GM19395 (cell line): Measurements from ENCODE around the gene ZBTB22.
A peak's percentile ranks its signal among the peaks of the same experiment; 100 is the strongest.

Experiments
- ATAC-seq: cut with Tn5 transposase; IDR thresholded peaks from one replicate; pipeline ENCODE4 v1.9.1; 2021; ENCODE audit warnings: mild to moderate bottlenecking, moderate library complexity; ENCODE audit not compliant: unreplicated experiment

Gene ZBTB22

DNA sequence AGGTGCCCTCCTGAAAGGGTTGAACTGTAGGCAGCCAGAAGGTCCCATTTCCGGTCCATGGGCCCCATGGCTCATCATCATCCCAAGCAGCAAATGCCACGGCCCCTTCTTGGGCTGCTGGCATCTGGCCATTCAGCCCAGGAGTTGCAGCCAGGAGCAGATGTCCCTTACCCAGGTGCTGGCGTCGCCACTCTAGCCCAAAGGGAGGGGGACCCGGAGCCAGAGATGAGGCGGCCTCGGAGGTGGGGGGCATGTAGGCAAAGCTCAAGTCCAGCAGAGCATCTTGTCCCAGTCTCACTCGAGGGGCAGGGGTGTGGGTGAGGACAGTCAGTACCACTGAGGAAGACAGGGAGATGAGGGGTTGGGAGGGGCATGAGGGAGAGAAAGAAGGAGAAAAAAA is 12.5 kb downstream of the ZBTB22 start:
- no peak for ATAC-seq

DNA sequence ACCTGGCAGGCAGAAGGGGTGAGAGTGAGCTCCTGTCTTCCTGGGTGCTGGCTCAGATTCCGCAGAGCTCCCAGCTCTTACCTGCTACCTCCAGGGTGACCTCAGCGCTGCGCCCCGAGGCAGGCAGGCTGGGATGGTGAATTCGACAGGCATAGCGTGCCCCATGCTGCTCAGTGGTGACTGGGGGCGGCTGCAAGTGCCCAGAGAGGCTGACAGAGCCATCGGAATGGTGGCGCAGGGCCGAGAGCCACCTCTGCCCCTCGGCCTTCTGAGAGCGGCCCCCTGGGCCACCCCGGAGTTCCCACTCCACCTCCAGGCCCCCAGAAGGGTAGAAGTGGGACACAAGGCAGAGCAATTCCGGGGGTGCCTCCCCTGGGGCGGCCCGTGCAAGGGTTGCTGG is 13.3 kb downstream of the ZBTB22 start:
- no peak for ATAC-seq

DNA sequence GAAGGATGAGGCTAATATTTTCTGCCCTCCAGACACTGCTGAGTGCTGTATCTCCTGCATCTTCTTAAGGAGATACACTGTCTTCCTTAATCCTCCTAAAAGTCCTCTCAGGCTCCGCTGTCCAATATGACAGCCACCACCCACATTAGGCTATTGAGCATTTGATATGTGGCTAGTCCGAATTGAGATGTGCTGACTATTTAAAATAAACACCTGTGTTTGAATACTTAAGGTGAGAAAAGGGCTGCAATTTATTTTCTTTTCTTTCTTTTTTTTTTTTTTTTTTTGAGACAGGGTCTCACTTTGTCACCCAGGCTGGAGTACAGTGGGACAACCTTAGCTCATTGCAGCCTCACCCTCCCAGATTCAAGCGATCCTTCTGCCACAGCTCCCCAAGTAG is 15.7 kb downstream of the ZBTB22 start:
- ATAC-seq, result no peak

DNA sequence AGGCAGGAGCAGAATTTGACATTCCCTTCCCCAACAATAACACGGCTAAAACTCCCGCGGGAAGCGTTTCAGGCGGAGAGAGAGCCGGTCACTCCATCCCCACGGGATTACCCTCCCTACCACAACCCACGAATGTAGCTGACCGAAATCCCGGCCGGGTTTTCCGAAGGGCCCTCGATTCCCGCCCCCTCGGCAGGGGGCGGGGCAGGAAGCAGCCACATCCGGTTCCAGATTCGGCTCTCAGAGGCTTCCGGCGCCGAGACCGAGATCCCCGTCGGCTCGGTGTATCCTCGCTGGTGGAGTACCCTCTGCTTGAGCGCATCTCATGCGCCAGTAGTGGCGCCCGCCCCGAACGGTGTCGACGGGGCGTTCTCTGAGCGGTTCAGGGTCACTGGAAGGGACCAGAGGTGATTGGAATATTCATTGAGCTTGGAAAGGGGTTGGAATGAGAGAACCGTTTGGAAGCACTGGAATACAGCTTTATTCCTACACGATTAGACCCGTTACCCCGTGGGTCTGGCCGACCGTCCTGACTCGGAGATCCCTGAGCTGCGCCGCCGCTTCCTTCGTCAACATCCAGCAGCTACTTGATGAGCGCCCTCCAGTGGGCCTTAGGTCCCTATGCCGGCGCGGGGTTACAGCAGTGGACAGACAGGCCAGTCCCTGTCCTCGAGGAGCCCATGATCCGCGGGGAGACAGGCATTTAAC is 18.2 kb downstream of the ZBTB22 start:
- peak; percentile 73 for ATAC-seq

DNA sequence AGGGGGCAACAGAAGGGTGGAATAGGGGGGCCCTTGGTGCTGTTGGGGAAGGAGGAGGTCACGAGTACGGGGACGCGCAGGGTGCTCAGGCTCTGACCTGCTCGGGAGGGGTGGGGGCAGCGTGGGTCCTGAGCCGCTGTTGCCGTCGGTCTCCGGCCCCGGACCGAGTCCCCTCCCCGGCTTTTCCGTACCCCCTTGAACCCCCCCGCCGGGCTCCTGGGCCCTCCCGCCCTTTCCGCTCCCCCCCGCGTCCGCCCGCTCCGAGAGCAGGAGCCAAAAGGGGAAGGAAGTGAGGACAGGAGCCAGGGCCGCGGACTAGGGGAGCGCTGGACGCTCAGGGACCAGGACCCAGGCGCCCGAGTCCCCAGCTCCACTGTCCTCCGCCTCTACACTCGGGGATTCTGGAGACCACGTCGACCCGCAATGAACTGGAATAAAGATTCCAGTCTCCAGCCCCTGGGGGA is 18.7 kb downstream of the ZBTB22 start, which contains the start of gene RGL2:
Gene RGL2 (minus strand): TSS at position 170 of the 464 bp plus-strand sequence. CDS start 332 bp downstream, outside the sequence.
- ATAC-seq, result peak; percentile 38

DNA sequence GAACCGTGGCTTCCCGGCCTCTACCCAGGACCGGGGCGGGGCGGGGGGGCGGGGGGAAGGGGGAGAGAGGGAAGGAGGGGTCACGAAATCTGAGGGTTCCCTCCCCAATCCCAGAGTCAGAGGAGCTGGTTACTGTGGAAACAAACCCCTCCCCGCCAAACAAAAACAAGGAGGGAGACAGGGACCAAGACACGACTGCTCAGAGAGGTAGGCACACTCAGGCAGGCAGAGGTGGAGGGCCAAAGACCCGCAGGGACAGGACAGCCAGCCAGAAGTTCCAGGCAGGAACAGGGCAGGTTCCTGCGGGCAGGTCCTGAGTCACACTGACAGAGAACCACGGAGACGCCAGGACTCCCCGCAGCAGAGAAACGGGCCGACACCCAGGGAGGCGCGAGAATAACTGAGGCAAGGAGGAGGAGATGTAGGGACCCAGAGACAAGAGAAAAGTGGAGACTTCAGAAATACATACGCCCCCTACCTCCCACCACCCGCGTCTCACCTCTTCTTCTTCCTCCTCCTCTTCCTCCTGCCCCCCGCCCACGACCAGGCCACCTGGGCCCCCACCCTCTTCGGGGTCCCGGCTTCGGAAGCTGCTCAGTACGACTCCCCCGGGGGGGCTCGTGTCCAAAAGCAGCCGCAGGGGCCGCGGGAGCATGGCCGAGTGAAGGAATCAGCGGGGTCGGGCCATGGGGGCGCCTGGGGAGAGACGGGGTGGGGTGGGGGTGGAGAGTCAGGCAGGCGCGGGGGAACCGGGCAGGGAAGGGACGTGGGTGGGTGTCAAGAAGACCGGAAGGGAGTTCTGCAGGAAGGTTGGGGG is 19.4 kb downstream of the ZBTB22 start:
- no peak for ATAC-seq

DNA sequence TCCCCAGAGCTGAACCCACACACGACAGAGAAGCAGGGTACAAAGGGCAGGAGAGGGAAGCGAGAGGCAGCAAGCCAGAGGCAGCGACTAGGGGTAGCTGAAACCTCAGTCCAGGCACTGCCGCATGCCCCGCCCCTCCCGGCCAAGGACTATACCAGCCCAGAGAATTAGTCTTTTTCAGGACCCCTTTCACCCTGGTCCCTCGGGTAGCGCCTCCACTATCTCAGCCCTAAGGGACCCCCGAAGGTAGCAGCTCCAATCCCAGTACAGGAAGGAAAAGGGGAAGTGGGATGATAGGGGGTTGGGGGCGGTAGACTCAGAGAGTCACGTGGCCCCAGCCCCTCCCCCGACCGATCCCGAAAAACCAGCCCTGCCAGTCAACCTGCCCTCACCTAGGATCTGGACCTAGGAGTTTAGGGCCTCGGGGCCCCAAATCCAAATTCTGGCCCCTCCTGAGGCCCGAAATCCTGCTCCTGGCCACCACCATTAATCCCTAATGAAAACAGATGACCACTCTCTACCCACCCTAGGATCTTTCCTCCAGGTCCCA is 20.1 kb downstream of the ZBTB22 start:
- no peak for ATAC-seq

DNA sequence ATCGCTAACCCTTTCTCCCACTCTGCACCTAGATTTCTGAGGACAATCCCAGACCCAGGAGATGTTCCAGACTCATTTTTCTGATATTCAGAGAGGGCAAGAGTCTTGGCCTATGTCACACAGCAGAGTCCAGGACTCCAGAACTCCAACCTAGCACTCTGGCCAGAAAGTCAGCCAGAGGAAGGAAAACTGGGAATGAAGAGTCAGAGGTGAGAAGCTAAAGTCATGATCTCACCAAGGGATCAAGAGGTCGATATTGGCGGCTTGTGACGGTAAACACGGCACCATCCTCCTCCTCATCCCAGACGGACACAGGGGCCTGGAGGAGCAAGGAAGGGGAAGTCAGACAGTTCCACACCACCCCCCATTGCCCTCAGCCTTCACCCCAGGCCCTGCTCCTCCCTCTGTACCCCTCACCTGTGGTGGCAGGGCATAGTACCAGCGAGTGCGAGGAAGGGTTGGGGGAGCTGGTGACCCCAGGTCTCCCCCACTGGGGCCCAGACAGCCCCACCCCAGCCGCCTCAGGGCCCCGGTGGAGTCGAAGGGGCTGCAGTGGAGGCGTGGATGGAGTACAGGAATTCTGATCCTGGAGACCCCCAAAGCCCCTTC is 20.6 kb downstream of the ZBTB22 start:
- no peak for ATAC-seq

DNA sequence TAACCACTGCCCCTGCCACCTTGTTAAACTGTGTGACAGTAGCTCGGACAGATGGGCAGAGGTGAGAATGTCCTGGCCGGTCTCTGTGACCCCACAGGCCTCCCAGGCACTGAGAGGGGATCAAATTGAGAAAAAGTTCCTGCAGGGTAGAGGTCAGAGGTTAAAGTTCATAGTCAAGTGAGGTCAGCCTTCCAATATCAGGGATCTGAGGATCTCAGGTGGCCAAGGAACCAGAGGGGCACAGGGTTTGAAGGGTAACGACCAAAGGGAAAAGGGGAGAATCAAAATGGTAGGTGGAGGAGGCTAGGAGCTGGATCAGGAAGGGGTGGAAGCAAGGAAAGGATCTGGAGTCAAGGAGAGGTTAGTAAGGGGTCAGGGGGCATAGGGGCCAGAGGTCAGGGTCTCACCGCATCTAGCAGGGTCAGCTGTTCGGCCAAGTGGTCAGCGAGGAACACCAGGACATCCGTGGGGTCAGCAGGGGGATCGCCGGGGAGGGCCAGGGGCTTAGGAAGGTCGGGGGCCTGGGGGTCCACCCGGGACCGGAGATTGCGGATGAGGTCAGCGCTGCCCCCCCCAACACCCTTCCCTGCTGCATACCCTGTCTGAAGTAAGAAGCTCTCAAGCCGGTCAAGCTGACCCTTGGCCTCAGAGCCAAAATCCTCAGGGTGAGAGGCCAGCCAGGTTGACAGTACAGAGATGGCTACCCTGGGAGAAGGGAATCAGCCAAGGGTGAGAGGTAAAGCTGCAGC is 21.7 kb downstream of the ZBTB22 start:
- ATAC-seq, result no peak

DNA sequence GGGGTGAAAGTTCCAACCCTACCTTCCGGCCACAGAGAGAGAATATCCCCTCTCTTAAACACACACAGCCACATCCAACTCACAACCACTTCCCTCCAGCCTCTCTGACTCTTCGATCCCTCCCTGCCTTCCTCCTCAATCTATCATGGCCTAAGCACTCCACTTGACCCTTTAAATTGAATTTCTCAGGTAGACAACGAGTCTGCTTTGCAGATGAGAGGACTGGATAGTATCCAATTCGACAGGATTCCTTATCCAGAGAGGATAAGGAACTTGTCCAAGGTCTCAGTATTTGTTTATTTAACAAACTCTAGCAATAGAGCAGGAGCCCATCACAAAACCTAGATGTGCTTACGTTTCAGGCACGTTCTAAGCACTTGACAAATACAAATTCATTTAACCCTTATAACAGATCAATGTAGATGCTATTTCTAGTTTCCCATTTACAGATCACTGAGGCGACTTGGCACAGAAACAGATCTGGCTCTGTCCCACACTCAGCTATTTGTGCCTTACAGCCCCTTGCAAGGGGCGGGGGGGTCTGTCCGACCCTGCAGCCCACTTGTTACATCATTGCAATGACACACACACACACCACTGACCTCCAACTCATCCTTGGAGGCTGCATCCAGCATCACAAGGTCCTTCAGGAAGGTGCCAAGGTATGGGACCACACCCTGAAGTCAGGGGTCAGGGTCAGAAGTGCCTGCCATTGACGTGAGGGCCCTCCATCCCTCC is 23.3 kb downstream of the ZBTB22 start:
- ATAC-seq, result no peak

DNA sequence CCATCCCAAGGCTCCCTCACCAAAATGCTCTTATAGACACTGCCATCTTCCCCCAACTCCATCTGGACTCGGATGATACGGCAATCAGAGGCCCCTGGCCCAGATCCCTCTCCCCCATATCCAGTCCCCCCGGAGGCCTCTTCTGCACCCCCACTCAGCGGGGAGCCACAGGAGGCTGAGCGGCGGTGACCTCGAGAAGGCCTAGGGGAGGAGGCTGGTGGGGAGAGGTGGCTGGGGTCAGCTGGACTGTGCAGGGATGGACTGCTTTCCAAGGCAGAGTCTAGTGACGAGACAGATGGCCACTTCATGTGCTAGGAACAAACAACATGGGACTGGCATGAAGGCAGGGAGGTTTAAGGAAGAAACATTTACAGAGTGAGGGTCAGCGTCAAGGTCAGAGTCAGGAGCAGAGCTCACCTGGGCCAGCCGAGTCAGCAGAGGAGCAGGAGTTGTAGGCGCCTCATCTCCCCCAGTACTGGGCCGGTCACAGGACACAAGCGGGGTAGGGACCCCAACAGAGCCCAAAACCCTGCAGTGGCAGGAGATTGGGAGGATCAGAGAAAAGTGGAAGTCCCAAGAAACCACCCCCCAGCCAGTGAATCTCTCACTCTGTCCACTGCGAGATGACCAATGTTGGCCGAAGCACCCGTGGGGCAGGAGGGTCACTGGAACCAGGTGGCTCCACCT is 24.4 kb downstream of the ZBTB22 start:
- ATAC-seq, result no peak

DNA sequence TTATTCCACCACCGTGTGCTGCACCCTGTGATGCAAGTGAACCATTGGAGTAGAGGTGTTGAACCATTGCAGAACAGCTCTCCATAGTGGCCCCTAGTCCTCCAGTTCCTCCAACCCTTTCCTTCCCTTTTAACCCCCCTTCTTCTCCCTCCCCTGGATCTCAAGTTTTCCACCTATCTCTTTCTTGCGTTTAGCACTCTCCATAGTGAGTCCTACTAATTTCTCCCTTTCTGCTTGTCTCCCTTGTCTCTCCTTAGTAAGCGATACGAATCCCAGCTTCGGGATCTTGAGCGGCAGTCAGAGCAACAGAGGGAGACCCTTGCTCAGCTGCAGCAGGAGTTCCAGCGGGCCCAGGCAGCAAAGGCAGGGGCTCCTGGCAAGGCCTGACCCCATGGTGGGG is 27.1 kb downstream of the ZBTB22 start:
- no peak for ATAC-seq

DNA sequence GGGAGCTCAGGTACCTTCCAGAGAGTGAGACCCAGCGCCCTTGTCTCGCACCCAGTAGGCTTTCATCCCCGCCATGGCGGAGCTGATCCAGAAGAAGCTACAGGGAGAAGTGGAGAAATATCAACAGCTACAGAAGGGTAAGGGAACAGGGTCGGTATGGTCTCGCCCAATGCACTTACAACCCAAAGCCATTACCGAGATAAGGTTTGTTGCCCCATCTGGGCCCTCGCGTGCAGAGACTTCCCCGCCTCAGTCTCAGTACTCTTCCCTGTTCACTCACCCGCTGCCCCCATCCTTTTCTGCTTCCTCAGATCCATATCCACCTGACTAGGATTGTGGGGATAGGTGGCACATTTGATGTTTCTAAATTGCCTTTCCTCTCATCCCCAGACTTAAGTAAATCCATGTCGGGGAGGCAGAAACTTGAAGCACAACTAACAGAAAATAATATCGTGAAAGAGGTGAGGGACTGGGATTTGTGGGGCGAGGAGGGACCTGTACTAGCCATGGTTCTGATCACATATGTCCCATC is 27.7 kb downstream of the ZBTB22 start:
- ATAC-seq, result peak; percentile 26

DNA sequence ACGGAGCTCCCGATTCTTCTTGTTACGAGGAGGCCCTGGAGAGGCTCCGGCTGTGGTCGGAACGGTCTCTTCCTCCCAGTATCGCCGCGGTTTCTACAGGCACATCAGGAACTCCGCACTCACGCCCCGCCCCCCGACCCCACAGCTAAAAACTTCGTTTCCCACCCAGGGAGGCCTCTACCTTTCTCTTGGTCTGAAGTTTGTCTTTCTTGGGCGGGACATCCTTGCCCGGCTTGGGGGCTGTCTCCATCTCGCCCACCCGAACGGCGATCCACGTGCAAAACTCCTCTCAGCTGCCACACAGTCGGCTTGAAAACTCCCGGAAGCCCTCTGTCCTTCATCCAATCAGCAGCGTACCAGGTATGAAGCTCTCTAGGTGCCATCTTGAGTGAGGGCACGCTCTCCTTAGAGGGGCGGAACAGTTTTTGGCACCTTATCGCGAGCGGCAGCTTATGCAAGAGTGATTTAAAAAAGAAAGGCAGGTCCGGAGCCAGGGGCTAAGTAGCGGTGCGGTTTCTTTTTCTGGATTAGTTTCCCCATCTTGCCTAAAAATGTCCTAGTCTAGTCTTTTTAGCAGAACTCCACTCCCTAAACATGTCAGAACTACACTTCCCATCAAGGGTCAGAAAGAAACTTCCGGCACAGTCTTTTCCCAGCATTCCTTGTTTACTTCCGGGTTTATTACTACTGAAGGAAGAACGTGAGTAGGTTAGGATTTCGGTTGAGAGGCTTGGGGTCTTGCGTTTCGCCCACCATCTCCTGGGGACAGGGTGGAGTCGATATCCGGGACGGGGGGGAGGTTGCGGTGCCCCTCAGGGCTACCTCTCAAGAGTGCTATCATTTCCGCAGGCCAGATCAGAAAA is 28.4 kb downstream of the ZBTB22 start, which contains the start of the genes PFDN6 and WDR46:
Gene PFDN6 (plus strand): TSS at position 681 of the 863 bp plus-strand sequence. CDS start 256 bp downstream, outside the sequence.
Gene WDR46 (minus strand): TSS at position 319 of the 863 bp plus-strand sequence. CDS start 69 bp downstream, at position 250.
- ATAC-seq, result peak; percentile 88

DNA sequence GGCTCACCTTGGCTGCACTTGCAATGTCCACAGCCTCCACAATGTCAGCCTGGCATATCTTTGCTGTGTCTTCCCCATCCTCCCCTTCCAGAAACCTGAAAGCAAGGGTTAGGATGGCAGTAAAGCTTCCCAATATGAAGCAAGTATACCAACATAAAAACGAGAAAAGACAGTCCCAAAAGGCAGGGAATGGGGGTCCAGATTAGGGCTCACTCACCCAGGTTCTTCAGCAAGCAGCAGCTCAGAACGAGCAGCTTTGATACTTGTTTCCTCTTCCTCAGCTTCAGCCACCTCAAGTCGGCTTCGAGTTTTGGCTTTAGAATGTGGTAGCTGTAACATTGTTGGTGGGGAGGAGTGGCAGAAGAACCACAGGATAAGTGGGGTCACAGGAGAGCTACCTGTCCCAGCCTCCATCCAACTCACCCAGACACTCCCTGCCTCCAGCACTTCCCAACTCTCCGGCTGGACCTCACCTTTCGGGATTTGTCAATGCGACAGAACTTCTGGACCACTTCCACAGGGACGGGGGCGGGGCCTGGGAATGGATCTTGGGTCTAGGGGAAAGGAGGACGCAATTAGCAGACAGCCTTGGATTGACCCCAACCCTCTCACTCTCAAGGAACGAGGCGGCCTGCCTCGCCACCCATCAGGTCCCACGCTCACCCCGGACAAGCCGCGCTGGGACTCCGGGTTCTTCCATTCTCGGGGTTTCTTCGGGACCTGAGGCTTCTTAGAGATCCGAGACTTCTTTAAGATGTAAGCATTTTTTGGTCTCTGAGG is 29.2 kb downstream of the ZBTB22 start:
- no peak for ATAC-seq

DNA sequence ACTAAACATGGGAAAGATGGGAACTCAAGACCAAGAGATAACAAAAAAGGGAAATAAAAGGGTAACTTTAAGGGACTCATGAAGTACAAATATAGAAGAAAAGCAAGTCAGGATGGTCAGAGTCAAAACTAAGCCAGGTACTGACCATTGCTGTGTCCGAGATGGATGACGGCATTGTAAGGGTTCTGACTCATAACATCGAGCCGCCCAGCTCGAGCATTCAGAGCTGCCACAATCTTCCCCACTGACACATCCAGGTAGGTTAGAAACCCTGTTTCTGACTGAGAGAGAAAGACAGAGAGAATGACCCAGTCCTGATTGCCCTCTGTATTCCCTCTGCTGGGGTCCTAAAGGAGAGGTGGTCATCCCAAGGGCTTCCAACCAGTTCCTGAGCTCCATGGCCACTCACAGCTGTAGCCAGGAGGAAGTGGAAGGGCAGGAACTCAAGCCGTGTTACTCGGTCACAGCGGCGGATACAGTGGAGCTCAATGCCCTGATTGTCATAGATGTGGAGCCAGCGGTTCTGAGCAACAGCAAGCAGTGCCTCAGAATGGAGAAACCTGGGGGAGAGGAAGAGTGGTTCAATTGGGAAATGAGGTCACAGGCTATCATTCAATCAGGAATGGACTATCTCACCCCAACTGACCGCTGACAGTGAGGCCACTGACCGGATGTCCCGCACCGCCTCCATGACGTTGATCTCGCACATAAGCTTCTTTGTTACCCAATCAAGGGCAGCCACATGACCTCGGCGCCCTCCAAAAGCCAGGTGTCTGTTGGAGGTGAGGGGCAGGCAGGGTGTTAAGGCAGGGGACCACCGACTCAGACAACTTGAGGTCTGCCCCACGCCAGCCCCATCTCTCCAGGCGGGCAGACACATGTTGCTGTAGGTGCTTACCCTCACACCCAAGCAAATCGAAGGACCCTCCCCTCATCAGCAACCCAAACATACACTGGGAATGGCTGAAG is 30.3 kb downstream of the ZBTB22 start:
- no peak for ATAC-seq
